HL-60 (cell line): ENCODE measurements around the gene TCP11.
"Not testable (repeated sequence)": the region's sequence is repeated elsewhere in the genome, so short reads cannot be mapped to it uniquely, and the experiment has no call there.

Experiments used
- POLR2AphosphoS5 ChIP-seq: IDR thresholded peaks from 2 replicates; pipeline ENCODE4 v1.6.1; 2012; ENCODE audit warnings: low read depth
- SPI1 ChIP-seq: IDR thresholded peaks from 2 replicates; pipeline ENCODE4 v1.6.1; 2012; ENCODE audit warnings: low read depth, mild to moderate bottlenecking, borderline replicate concordance
- TF ChIP-seq, protein P1 (sequence below): IDR thresholded peaks from one replicate; pipeline ENCODE4 v1.5.1; 2011; ENCODE audit warnings: low read length, control low read depth, inconsistent platforms; ENCODE audit not compliant: insufficient read depth

DNA sequence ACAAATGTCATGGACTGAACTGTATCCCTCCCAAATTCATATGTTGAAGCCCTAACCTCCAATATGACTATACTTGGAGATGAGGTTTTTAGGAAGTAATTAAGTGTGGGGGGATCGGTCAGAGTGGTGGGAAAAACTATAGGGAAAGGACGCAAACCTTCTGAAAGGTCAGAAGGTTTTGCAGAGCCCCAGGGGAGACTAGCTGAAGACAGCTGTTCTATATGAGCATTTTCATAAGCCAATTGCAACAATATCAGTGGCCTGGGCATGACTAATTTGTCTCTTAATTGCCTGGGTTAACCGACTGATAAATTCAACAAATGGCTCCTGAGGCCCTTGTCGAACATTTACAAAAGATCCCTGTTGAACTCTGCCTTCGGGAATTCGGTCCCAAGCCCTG, 35.1 kb downstream of the TCP11 start:
- TF ChIP-seq, protein P1, sequence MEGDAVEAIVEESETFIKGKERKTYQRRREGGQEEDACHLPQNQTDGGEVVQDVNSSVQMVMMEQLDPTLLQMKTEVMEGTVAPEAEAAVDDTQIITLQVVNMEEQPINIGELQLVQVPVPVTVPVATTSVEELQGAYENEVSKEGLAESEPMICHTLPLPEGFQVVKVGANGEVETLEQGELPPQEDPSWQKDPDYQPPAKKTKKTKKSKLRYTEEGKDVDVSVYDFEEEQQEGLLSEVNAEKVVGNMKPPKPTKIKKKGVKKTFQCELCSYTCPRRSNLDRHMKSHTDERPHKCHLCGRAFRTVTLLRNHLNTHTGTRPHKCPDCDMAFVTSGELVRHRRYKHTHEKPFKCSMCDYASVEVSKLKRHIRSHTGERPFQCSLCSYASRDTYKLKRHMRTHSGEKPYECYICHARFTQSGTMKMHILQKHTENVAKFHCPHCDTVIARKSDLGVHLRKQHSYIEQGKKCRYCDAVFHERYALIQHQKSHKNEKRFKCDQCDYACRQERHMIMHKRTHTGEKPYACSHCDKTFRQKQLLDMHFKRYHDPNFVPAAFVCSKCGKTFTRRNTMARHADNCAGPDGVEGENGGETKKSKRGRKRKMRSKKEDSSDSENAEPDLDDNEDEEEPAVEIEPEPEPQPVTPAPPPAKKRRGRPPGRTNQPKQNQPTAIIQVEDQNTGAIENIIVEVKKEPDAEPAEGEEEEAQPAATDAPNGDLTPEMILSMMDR: not testable (repeated sequence)
- TF ChIP-seq SPI1, POLR2AphosphoS5: not testable (repeated sequence)
